A673 (cell line): ENCODE results near the gene SERGEF. TPM values are rescaled to one million over a fixed set of nuclear protein-coding genes. Genes with fewer than 3 reads are reported as not detected.

Source experiments
- BruUV-seq: library from RNA; stranded (reverse); fragments of 400-500 nt; replicated peaks from 2 replicates; lab custom pipeline; 2021; lab: Mats Ljungman, UMichigan
- CTCF ChIA-PET: fragments of 300-600 bp; sonication (Branson Sonifier 250); formaldehyde crosslinking; loops from one replicate; lab custom pipeline; 2022; ENCODE audit warnings: antibody characterized with exemption; lab: Charles Lee
- POLR2A ChIA-PET: fragments of 300-600 bp; sonication (Branson Sonifier 250); formaldehyde crosslinking; loops from one replicate; lab custom pipeline; 2022; ENCODE audit warnings: antibody characterized with exemption; ENCODE audit not compliant: low non-redundant PET; lab: Charles Lee
- DNase-seq: peaks from one replicate; pipeline ENCODE4 v3.0.0-alpha.2; 2015; ENCODE audit warnings: low spot score
- H3K27ac ChIP-seq: fragments of 200-600 bp; sonication (generic); 2 replicates; pipeline ENCODE4 v1.5.1; 2016; ENCODE audit warnings: mixed run types, low read depth, mild to moderate bottlenecking, mixed read lengths, antibody characterized with exemption, low read length; ENCODE audit not compliant: poor library complexity, severe bottlenecking
- H3K27me3 ChIP-seq: fragments of 200-600 bp; sonication (generic); replicated peaks from 2 replicates; pipeline ENCODE4 v1.6.1; 2017; ENCODE audit warnings: mixed run types, low read depth, mild to moderate bottlenecking, mixed read lengths, antibody characterized with exemption, low read length; ENCODE audit not compliant: insufficient read depth, poor library complexity
- H3K36me3 ChIP-seq: fragments of 200-600 bp; sonication (generic); 2 replicates; pipeline ENCODE4 v1.6.1; 2016; ENCODE audit warnings: mixed run types, mild to moderate bottlenecking, mixed read lengths, antibody characterized with exemption, low read length; ENCODE audit not compliant: insufficient read depth, poor library complexity, severe bottlenecking
- H3K4me1 ChIP-seq: fragments of 200-600 bp; sonication (generic); 2 replicates; pipeline ENCODE4 v1.6.1; 2017; ENCODE audit warnings: mixed run types, mild to moderate bottlenecking, mixed read lengths, antibody characterized with exemption, low read length; ENCODE audit not compliant: insufficient read depth, poor library complexity, severe bottlenecking
- H3K4me3 ChIP-seq: fragments of 200-600 bp; sonication (generic); 2 replicates; pipeline ENCODE4 v1.5.1; 2016; ENCODE audit warnings: low read depth, mixed run types, mild to moderate bottlenecking, mixed read lengths, low read length; ENCODE audit not compliant: poor library complexity, severe bottlenecking
- H3K9me3 ChIP-seq: fragments of 200-600 bp; sonication (generic); 2 replicates; pipeline ENCODE4 v1.6.1; 2016; ENCODE audit warnings: mixed run types, low read depth, mild to moderate bottlenecking, mixed read lengths, antibody characterized with exemption, low read length; ENCODE audit not compliant: poor library complexity, severe bottlenecking
- CTCF ChIP-seq: fragments of 300-800, 200-600 bp; sonication (generic); conservative IDR thresholded peaks from 2 replicates; pipeline ENCODE4 v1.5.1; 2017; ENCODE audit warnings: low read depth, mild to moderate bottlenecking, antibody characterized with exemption, low read length, moderate library complexity, mixed read lengths
- EZH2 ChIP-seq: fragments of 200-600 bp; sonication (generic); IDR thresholded peaks from 2 replicates; pipeline ENCODE4 v1.6.1; 2017; ENCODE audit warnings: borderline replicate concordance, low read depth, mild to moderate bottlenecking, mixed read lengths, antibody characterized with exemption, low read length; ENCODE audit not compliant: poor library complexity, severe bottlenecking
- intact Hi-C: fragments of 100-400 bp; cut with micrococcal nuclease; formaldehyde crosslinking; loops from one replicate; pipeline ENCODE4 v1.10.0; 2022; ENCODE audit not compliant: unreplicated experiment
- total RNA-seq: library from RNA; stranded (reverse); gene quantifications from 2 replicates; pipeline ENCODE4 v1.2.3, GENCODE V29; 2021

The SERGEF gene
- total RNA-seq, 1 experiment from 2014 or later: 15.2 TPM

- Histone ChIP-seq H3K27ac (no peak overlapping the region), H3K9me3 (no peaks in the 10 kb centered on the region), H3K4me1 (no peaks in the 10 kb centered on the region), H3K4me3 (no peak overlapping the region), H3K36me3 (no peaks in the 10 kb centered on the region), H3K27me3 (no peaks in the 10 kb centered on the region)
- no TSS peak for BruUV-seq
- ChIA-PET CTCF (no interaction called here), POLR2A (no interaction called here)
- TF ChIP-seq CTCF (no peak), EZH2 (no peak)
- intact Hi-C loops: no loop called here
- DNase-seq: no peak
Observed at GRCh38 chr11:17810041-17810440, 202.8 kb downstream of the SERGEF start.

GRCh38 chr11:17807034-17807433 is 205.8 kb downstream of the SERGEF start:
- no peak for DNase-seq
- no peaks in the 10 kb centered on the region for H3K27me3 ChIP-seq
- ChIA-PET POLR2A (no interaction called here), CTCF (no interaction called here)
- no peak overlapping the region for H3K27ac ChIP-seq
- TF ChIP-seq CTCF (no peak), EZH2 (no peak)
- H3K9me3 ChIP-seq: no peaks in the 10 kb centered on the region
- H3K4me1 ChIP-seq: no peaks in the 10 kb centered on the region
- H3K36me3 ChIP-seq: no peaks in the 10 kb centered on the region
- no TSS peak for BruUV-seq
- intact Hi-C loops: no loop called here
- no peak overlapping the region for H3K4me3 ChIP-seq

- Histone ChIP-seq H3K27me3 (no peaks in the 10 kb centered on the region), H3K36me3 (no peaks in the 10 kb centered on the region), H3K4me3 (no peak overlapping the region), H3K4me1 (no peaks in the 10 kb centered on the region), H3K27ac (no peak overlapping the region), H3K9me3 (no peaks in the 10 kb centered on the region)
- DNase-seq: no peak
- no TSS peak for BruUV-seq
- TF ChIP-seq CTCF: no peak
- no peak for TF ChIP-seq EZH2
- POLR2A ChIA-PET: no interaction called here
- CTCF ChIA-PET: no interaction called here
- intact Hi-C loops: no loop called here
Observed at GRCh38 chr11:17805873-17806272, 207.0 kb downstream of the SERGEF start.
